Neural cell (in vitro differentiated cells): Measurements from ENCODE around the gene SAMSN1.

Experiments
- EP300 ChIP-seq: fragments of 450-650 bp; conservative IDR thresholded peaks from 2 replicates; pipeline ENCODE4 v1.6.1; 2014; ENCODE audit warnings: antibody characterized with exemption, mild to moderate bottlenecking, moderate library complexity; ENCODE audit not compliant: poor library complexity, severe bottlenecking
- EZH2 ChIP-seq: fragments of 200-600, 300-800 bp; shearing (Covaris generic), sonication (generic); IDR thresholded peaks from 2 replicates; pipeline ENCODE4 v1.6.1; 2014; ENCODE audit warnings: antibody characterized with exemption, low read length, borderline replicate concordance, mild to moderate bottlenecking; ENCODE audit not compliant: insufficient read depth, poor library complexity, severe bottlenecking
- POLR2AphosphoS5 ChIP-seq: IDR thresholded peaks from 2 replicates; pipeline ENCODE4 v1.6.1; 2012
- RAD21 ChIP-seq: fragments of 450-650 bp; conservative IDR thresholded peaks from 2 replicates; pipeline ENCODE4 v1.6.1; 2014; ENCODE audit warnings: antibody characterized with exemption, mild to moderate bottlenecking, moderate library complexity
- TAF1 ChIP-seq: IDR thresholded peaks from 2 replicates; pipeline ENCODE4 v1.6.1; 2012; ENCODE audit warnings: low read depth
- TF ChIP-seq, protein P1 (sequence below): fragments of 450-650 bp; IDR thresholded peaks from 2 replicates; pipeline ENCODE4 v1.5.1; 2014; ENCODE audit warnings: antibody characterized with exemption, mild to moderate bottlenecking, moderate library complexity; ENCODE audit not compliant: poor library complexity, severe bottlenecking
- TF ChIP-seq, protein P2 (sequence below): IDR thresholded peaks from 2 replicates; pipeline ENCODE4 v1.6.1; 2012; ENCODE audit warnings: borderline replicate concordance

DNA sequence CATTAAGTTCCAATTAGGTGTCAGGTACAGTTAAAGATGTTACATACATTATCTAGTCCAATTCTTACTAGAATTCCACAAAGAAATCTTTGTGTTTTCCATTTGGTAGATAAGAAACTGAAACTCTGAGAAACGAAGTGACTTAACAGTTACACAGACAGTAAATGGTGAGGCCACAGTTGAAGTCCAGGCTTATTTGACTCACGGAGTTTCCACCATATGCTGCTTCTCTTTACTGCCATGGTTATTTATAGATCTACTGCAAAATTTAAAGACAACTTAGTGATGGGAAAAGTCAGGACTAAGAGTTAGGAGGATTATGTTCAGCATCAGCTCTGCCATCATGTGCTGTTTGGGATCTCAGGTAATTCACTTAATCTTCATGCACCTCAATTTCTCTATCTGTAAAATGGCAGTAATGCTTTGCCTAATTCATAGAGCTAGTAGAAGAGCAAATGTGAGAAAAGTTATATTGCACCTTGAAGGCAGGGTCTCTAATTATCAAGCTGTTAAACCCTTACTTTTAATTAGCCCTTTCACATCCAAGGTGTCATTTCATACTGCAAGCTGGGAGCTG is 26.2 kb upstream of the SAMSN1 start:
- TF ChIP-seq, protein P1, sequence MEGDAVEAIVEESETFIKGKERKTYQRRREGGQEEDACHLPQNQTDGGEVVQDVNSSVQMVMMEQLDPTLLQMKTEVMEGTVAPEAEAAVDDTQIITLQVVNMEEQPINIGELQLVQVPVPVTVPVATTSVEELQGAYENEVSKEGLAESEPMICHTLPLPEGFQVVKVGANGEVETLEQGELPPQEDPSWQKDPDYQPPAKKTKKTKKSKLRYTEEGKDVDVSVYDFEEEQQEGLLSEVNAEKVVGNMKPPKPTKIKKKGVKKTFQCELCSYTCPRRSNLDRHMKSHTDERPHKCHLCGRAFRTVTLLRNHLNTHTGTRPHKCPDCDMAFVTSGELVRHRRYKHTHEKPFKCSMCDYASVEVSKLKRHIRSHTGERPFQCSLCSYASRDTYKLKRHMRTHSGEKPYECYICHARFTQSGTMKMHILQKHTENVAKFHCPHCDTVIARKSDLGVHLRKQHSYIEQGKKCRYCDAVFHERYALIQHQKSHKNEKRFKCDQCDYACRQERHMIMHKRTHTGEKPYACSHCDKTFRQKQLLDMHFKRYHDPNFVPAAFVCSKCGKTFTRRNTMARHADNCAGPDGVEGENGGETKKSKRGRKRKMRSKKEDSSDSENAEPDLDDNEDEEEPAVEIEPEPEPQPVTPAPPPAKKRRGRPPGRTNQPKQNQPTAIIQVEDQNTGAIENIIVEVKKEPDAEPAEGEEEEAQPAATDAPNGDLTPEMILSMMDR, result no peak
- TF ChIP-seq POLR2AphosphoS5 (no peak), EP300 (no peak), EZH2 (no peak), TAF1 (no peak), RAD21 (no peak)
- TF ChIP-seq, protein P2, sequence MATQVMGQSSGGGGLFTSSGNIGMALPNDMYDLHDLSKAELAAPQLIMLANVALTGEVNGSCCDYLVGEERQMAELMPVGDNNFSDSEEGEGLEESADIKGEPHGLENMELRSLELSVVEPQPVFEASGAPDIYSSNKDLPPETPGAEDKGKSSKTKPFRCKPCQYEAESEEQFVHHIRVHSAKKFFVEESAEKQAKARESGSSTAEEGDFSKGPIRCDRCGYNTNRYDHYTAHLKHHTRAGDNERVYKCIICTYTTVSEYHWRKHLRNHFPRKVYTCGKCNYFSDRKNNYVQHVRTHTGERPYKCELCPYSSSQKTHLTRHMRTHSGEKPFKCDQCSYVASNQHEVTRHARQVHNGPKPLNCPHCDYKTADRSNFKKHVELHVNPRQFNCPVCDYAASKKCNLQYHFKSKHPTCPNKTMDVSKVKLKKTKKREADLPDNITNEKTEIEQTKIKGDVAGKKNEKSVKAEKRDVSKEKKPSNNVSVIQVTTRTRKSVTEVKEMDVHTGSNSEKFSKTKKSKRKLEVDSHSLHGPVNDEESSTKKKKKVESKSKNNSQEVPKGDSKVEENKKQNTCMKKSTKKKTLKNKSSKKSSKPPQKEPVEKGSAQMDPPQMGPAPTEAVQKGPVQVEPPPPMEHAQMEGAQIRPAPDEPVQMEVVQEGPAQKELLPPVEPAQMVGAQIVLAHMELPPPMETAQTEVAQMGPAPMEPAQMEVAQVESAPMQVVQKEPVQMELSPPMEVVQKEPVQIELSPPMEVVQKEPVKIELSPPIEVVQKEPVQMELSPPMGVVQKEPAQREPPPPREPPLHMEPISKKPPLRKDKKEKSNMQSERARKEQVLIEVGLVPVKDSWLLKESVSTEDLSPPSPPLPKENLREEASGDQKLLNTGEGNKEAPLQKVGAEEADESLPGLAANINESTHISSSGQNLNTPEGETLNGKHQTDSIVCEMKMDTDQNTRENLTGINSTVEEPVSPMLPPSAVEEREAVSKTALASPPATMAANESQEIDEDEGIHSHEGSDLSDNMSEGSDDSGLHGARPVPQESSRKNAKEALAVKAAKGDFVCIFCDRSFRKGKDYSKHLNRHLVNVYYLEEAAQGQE, result no peak
